MM.1S (cell line): ENCODE results near the gene CERS1.

Source experiments
- DNase-seq: peaks from one replicate; pipeline ENCODE4 v3.0.0-alpha.2; 2015
- H2AFZ ChIP-seq: fragments of 300-600 bp; sonication (generic); 2 replicates; pipeline ENCODE4 v1.6.0; 2016; ENCODE audit warnings: antibody characterized with exemption, low read length
- H3F3A ChIP-seq: fragments of 300-600 bp; sonication (generic); 2 replicates; pipeline ENCODE4 v1.6.1; 2016; ENCODE audit warnings: mild to moderate bottlenecking, antibody characterized with exemption, low read length, moderate library complexity, mixed read lengths; ENCODE audit not compliant: insufficient read depth
- H3K27ac ChIP-seq: fragments of 300-600 bp; sonication (generic); 2 replicates; pipeline ENCODE4 v1.5.1; 2016; ENCODE audit warnings: mild to moderate bottlenecking, low read length
- H3K27me3 ChIP-seq: fragments of 300-600 bp; sonication (generic); replicated peaks from 2 replicates; pipeline ENCODE4 v1.6.0; 2016; ENCODE audit warnings: low read length; ENCODE audit not compliant: insufficient read depth
- H3K36me3 ChIP-seq: fragments of 300-600 bp; sonication (generic); replicated peaks from 2 replicates; pipeline ENCODE4 v1.6.1; 2016; ENCODE audit warnings: mild to moderate bottlenecking, low read length, mixed read lengths; ENCODE audit not compliant: insufficient read depth
- H3K4me1 ChIP-seq: fragments of 300-600 bp; sonication (generic); 2 replicates; pipeline ENCODE4 v1.6.1; 2016; ENCODE audit warnings: low read length, mixed read lengths
- H3K4me2 ChIP-seq: fragments of 300-600 bp; sonication (generic); 2 replicates; pipeline ENCODE4 v1.6.0; 2016; ENCODE audit warnings: low read depth, low read length
- H3K4me3 ChIP-seq: fragments of 300-600 bp; sonication (generic); 2 replicates; pipeline ENCODE4 v1.5.1; 2016; ENCODE audit warnings: low read length, mixed read lengths
- H3K79me2 ChIP-seq: fragments of 300-600 bp; sonication (generic); 2 replicates; pipeline ENCODE4 v1.6.1; 2016; ENCODE audit warnings: mixed run types, low read length, mixed read lengths
- H3K9ac ChIP-seq: fragments of 300-600 bp; sonication (generic); 2 replicates; pipeline ENCODE4 v1.6.1; 2016; ENCODE audit warnings: low read length, mixed read lengths
- H3K9me2 ChIP-seq: fragments of 300-600 bp; sonication (generic); replicated peaks from 2 replicates; pipeline ENCODE4 v1.6.1; 2016; ENCODE audit warnings: mild to moderate bottlenecking, low read length, mixed read lengths; ENCODE audit not compliant: insufficient read depth
- H3K9me3 ChIP-seq: fragments of 300-600 bp; sonication (generic); replicated peaks from 2 replicates; pipeline ENCODE4 v1.6.1; 2016; ENCODE audit warnings: mild to moderate bottlenecking, low read length, mixed read lengths; ENCODE audit not compliant: insufficient read depth
- H4K20me1 ChIP-seq: fragments of 300-600 bp; sonication (generic); 2 replicates; pipeline ENCODE4 v1.6.1; 2016; ENCODE audit warnings: mild to moderate bottlenecking, low read length, moderate library complexity, mixed read lengths; ENCODE audit not compliant: insufficient read depth
- EZH2 ChIP-seq: fragments of 300-600 bp; sonication (generic); optimal IDR thresholded peaks from 2 replicates; pipeline ENCODE3; 2017; ENCODE audit warnings: low read depth, mild to moderate bottlenecking, antibody characterized with exemption, low read length, mixed read lengths
- EZH2phosphoT487 ChIP-seq: fragments of 300-600 bp; sonication (generic); IDR thresholded peaks from 2 replicates; pipeline ENCODE4 v1.6.1; 2018; ENCODE audit warnings: antibody characterized with exemption, low read length
- TF ChIP-seq, protein P1 (sequence below): fragments of 300-600 bp; sonication (generic); IDR thresholded peaks from 2 replicates; pipeline ENCODE4 v1.5.1; 2016; ENCODE audit warnings: antibody characterized with exemption, low read length, mixed read lengths

The CERS1 gene

DNA sequence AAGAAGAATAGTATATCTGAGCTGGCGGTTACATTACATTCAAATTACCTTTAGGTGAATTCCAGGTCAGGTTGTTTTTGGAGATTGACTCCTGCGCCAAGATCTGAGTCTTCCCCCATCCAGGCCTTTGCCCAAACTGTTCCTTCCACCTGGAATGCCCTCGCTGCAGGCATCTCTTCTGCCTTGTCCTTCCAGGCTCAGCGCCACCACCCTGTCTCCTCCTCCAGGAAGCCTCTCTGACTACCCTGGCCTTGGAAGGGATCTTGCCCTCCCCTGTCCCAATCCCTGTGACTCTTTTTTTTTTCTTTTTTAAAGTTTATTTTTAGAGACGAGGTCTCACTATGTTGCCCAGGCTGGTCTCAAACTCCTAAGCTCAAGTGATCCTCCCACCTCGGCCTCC lies 46.7 kb upstream of the CERS1 start:
- Histone ChIP-seq H3K9me3 (no peaks in the 10 kb centered on the region), H2AFZ (no peak overlapping the region)
- no peak for TF ChIP-seq EZH2phosphoT487
- TF ChIP-seq EZH2, result no peak
- TF ChIP-seq, protein P1, sequence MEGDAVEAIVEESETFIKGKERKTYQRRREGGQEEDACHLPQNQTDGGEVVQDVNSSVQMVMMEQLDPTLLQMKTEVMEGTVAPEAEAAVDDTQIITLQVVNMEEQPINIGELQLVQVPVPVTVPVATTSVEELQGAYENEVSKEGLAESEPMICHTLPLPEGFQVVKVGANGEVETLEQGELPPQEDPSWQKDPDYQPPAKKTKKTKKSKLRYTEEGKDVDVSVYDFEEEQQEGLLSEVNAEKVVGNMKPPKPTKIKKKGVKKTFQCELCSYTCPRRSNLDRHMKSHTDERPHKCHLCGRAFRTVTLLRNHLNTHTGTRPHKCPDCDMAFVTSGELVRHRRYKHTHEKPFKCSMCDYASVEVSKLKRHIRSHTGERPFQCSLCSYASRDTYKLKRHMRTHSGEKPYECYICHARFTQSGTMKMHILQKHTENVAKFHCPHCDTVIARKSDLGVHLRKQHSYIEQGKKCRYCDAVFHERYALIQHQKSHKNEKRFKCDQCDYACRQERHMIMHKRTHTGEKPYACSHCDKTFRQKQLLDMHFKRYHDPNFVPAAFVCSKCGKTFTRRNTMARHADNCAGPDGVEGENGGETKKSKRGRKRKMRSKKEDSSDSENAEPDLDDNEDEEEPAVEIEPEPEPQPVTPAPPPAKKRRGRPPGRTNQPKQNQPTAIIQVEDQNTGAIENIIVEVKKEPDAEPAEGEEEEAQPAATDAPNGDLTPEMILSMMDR, result no peak

DNA sequence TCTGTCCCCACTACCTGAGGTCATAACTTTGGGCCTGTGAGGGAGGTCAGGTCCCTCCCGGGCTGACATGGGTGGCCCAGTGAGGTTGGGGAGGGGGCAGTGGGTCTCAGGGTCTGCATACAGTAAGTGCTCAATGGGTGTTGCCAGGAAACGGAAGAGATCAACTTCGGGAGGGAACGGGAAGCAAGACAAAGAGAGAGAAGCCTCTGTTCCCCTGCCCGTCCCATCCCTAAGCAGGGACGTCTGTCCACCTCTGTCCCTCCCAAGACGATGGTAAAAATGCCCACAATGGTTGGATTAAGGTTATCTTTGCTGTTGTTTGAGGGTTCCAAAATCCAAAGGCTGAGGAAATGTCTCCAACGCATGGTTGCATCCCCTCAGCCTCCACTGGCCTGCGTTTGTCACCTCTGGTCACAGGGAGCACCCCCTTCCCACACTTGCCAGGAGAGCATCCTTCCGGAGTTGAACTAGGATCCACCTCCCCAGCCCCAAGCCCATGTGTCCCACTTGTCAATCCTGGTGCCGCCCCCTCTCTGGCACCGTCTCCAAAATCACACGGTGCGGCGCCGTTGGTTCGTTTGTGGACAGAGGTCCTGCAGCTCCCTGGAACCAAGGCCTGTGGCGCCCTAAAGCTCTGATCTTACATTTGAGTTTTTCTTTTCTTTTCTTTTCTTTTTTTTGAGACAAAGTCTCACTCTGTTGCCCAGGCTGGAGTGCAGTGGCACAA lies 45.8 kb upstream of the CERS1 start:
- Histone ChIP-seq H3K4me3 (peak overlapping the region; percentile 51; the same call in 1 of the 2 replicates), H3K9me3 (no peaks in the 10 kb centered on the region), H3K27me3 (no peaks in the 10 kb centered on the region), H3K4me2 (peak overlapping the region; percentile 78), H3K36me3 (no peaks in the 10 kb centered on the region), H3K79me2 (peaks cover 35% of the 10 kb centered on the region), H4K20me1 (no peaks in the 10 kb centered on the region), H3F3A (peaks cover 23% of the 10 kb centered on the region), H3K4me1 (peaks cover 53% of the 10 kb centered on the region), H3K9ac (peak overlapping the region; percentile 36), H2AFZ (peak overlapping the region; percentile 57), H3K9me2 (no peaks in the 10 kb centered on the region), H3K27ac (peak overlapping the region; percentile 16; the same call in 1 of the 2 replicates)
- DNase-seq, result no peak
- TF ChIP-seq EZH2phosphoT487, result no peak
- TF ChIP-seq EZH2, result no peak
- TF ChIP-seq, protein P1, result no peak

More for the DNA sequence above, 46.7 kb upstream of the CERS1 start:
- no peaks in the 10 kb centered on the region for H3K36me3 ChIP-seq
- no peaks in the 10 kb centered on the region for H3K27me3 ChIP-seq
- peaks cover 30% of the 10 kb centered on the region for H3F3A ChIP-seq
- no peak overlapping the region for H3K9ac ChIP-seq
- no peak overlapping the region for H3K27ac ChIP-seq
- no peak overlapping the region for H3K4me3 ChIP-seq
- no peaks in the 10 kb centered on the region for H3K9me2 ChIP-seq
- no peaks in the 10 kb centered on the region for H4K20me1 ChIP-seq
- H3K4me2 ChIP-seq, result no peak overlapping the region
- H3K4me1 ChIP-seq, result peaks cover 62% of the 10 kb centered on the region
- peaks cover 35% of the 10 kb centered on the region for H3K79me2 ChIP-seq
- no peak for DNase-seq

DNA sequence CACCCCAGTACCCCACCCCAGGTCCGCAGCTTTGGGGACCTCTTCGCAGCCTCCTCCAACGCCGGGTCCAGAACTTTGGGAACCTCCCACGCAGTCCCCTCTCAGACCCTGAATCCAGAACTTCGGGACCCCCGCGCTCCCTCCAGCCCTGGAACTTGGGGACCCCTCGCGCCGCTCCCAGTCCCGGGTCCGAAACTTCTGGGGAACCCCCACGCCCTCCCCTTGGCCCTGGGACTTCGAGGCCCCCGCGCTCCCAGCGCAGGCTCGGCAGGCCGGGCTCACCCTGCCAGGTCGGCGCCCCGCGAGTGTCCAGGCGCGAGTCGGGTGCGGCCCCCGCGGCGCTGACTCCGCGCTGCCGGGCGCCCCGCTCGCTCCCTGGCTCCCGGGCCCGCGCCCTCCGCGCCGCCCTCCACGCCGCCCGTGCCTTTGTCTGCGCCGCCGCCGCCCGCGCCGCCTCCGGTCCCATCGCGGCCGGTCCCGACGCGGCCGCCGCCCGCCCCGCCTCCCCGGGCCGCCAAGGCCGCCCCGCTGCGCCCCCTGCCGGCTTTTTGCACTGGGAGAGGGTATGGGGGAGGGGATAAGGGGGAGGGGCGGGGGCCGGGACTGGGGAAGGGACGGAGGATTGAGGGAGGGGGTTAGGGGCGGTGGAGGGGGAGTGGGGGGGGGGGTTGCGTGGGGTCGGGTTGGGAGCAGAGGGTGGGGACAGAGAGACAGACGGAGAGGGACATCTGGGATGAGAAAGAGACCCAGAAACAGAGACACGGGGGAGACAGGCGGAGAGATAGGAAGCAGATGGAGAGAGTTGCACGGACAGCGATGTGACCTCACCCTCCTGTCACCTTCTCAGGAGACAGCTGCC lies 45.0 kb upstream of the CERS1 start, which contains the start of gene HOMER3:
Gene HOMER3, minus strand, starts transcription at position 449 of the 859 bp plus-strand sequence. CDS start 2,235 bp downstream, outside the sequence.
- Histone ChIP-seq H3K4me3 (peak within 1 kb of the TSS; percentile 85), H4K20me1 (no peaks in the 10 kb centered on the region), H3K27ac (peak within 1 kb of the TSS; percentile 18; the same call in 1 of the 2 replicates)

More for the DNA sequence above, 45.0 kb upstream of the CERS1 start, which contains the start of gene HOMER3:
- H3K79me2 ChIP-seq, result peaks cover 35% of the 10 kb centered on the region
- DNase-seq, result peak; percentile 67
- peak within 1 kb of the TSS; percentile 72 for H2AFZ ChIP-seq
- no peaks in the 10 kb centered on the region for H3K9me3 ChIP-seq
- H3K27me3 ChIP-seq, result no peaks in the 10 kb centered on the region
- peak within 1 kb of the TSS; percentile 77 for H3K9ac ChIP-seq
- H3K36me3 ChIP-seq, result no peaks in the 10 kb centered on the region
- peaks cover 15% of the 10 kb centered on the region for H3F3A ChIP-seq
- H3K4me2 ChIP-seq, result peak within 1 kb of the TSS; percentile 94
- no peaks in the 10 kb centered on the region for H3K9me2 ChIP-seq
- TF ChIP-seq EZH2, result no peak
- TF ChIP-seq, protein P1, result no peak
- TF ChIP-seq EZH2phosphoT487, result no peak
- H3K4me1 ChIP-seq, result peaks cover 45% of the 10 kb centered on the region
